NB4 (cell line): ENCODE measurements around the gene NSMCE1.

Experiments used
- CTCF ChIP-seq: IDR thresholded peaks from one replicate; pipeline ENCODE4 v1.5.1; 2012; ENCODE audit warnings: low read depth, low read length
- MAX ChIP-seq: IDR thresholded peaks from 2 replicates; pipeline ENCODE4 v1.6.1; 2011; ENCODE audit warnings: low read depth, low read length
- POLR2A ChIP-seq: IDR thresholded peaks from 2 replicates; pipeline ENCODE4 v1.6.1; 2011; ENCODE audit warnings: mild to moderate bottlenecking; ENCODE audit not compliant: insufficient read length; ENCODE audit errors: extremely low read depth

GRCh38 chr16:27221576-27222248 is 46.9 kb downstream of the NSMCE1 start:
- no peak for TF ChIP-seq CTCF
- no peak for TF ChIP-seq POLR2A
- TF ChIP-seq MAX = no peak
